ENCODE results near the gene SASH1.

- TF ChIP-seq CTCF (IDR thresholded peaks at IDR 0.05; ENCODE audit: low read length) (no peak), EZH2 (IDR thresholded peaks at IDR 0.05; ENCODE audit: borderline replicate concordance, low read length) (no peak)
These were observed 48.6 kb upstream of the SASH1 start for GRCh38 chr6:148294059-148294458.
